HuH-7 (cell line): ENCODE data around the gene IRF2BP2.

Source experiments
- DNase-seq: peaks from one replicate; pipeline ENCODE4 v3.0.0; 2011; ENCODE audit warnings: low spot score

The IRF2BP2 gene

DNA sequence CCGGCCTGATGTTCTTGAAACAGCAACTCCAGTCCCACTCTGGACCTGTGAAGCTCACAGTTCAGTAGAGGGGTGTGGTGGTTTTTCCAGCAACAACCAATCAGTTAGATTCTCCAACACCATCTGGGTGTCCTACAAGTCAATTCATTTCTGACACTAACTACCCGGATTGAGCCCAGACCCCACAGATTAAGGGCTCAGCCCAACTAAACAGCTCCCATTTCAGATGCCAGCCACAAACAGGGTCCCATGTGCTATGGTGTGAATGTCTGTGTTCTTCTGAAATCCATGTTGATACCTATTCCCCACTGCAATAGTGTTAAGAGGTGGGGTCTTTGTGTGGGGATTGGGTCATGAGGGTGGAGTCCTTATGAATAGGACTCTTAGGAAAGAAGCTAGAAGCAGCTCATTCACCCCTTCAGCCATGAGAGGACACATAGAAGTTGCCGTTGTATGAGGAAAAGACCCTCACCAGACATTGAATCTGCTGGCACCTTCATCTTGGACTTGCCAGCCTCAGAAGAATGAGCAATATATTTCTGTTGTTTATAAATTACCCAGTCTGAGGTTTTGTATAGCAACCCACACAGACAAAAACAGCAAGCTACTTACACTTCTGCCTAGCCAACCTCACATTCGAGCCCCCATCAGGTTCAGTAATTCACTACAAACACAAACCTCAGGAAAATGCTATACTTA, 53.6 kb downstream of the IRF2BP2 start:
- DNase-seq, result no peak

DNA sequence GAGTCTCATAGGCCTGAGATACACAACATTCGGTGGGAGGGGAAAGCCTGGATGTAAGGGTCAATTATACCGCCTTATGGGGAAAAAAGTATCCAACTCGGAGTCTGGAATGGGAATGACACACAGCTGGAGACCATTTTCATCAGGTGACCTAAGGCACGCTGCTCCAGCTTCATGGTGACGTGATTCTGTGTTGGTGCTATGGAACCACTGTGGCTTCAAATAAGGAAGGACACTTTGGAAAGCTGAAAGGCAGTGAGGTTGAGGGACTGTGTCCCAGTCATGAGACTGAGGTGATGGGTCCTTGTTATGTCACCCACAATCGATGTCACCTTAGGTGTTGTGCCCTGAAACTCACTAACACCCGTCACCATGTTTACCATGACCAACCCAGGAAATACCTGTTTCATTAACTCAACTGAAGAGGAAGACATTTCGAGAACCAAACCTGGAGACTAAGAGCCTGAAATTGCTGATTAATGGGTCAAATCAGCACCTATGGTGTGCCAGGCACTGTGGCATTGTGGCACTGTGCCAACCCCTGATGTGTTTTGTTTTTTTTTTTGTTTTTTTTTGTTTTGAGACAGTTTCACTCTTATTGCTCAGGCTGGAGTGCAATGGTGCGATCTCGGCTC, 54.5 kb downstream of the IRF2BP2 start:
- DNase-seq, result no peak

DNA sequence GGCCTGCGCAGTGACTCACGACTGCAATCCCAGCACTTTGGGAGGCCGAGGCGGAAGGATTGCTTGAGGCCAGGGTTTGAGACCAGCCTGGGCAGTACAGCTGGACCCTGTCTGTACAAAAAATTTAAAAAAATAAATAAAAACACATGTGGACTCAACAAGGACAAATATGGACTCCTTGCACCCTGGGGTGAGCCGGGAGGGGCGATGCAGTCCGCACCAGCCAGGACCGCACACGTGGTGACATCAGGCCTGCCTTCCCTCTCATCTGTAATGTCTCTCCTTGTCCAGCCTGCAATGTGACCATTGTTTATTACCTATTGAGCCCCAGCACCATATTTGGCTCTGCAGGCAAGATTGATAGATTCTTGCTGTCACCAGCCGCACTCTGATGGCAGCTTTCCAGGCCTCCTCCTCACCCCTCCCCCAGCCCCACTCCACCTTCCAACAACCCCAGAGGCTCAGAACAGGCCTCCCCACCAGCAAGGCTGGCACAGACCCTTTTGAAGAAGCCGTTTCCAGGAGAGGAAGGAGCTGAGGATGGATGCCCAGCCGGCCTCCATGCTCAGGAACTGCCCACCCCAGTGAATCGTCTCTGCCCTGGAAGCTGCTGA, 55.2 kb downstream of the IRF2BP2 start:
- DNase-seq, result no peak
